ENCODE results near the gene RCAN1.

RCAN1 gene

GRCh38 chr21:34537838-34538237 is 77.1 kb downstream of the RCAN1 start:
- no peak overlapping the region for H3K4me3 ChIP-seq (ENCODE audit: low read length)
- no peaks in the 10 kb centered on the region for H3K9me3 ChIP-seq (ENCODE audit: control insufficient read depth, low read length)
- H3K36me3 ChIP-seq (ENCODE audit: control insufficient read depth, insufficient read depth, low read length), result no peaks in the 10 kb centered on the region
- H3K9ac ChIP-seq (ENCODE audit: low read length), result no peak overlapping the region
- H3K4me1 ChIP-seq (ENCODE audit: control insufficient read depth, insufficient read depth, low read length), result peaks cover 7% of the 10 kb centered on the region
- H3K27me3 ChIP-seq (ENCODE audit: control insufficient read depth, insufficient read depth, low read length), result no peaks in the 10 kb centered on the region

- H3K36me3 ChIP-seq (ENCODE audit: control insufficient read depth, insufficient read depth, low read length), result no peaks in the 10 kb centered on the region
- no peak overlapping the region for H3K9ac ChIP-seq (ENCODE audit: low read length)
- no peaks in the 10 kb centered on the region for H3K4me1 ChIP-seq (ENCODE audit: control insufficient read depth, insufficient read depth, low read length)
- H3K9me3 ChIP-seq (ENCODE audit: control insufficient read depth, low read length), result no peaks in the 10 kb centered on the region
- H3K27me3 ChIP-seq (ENCODE audit: control insufficient read depth, insufficient read depth, low read length), result no peaks in the 10 kb centered on the region
- H3K4me3 ChIP-seq (ENCODE audit: low read length), result no peak overlapping the region
Measured at GRCh38 chr21:34536820-34537219, 78.1 kb downstream of the RCAN1 start.

GRCh38 chr21:34536311-34536710 is 78.6 kb downstream of the RCAN1 start:
- Histone ChIP-seq H3K27me3 (ENCODE audit: control insufficient read depth, insufficient read depth, low read length) (no peaks in the 10 kb centered on the region), H3K9ac (ENCODE audit: low read length) (no peak overlapping the region), H3K9me3 (ENCODE audit: control insufficient read depth, low read length) (no peaks in the 10 kb centered on the region), H3K4me1 (ENCODE audit: control insufficient read depth, insufficient read depth, low read length) (no peaks in the 10 kb centered on the region), H3K4me3 (ENCODE audit: low read length) (no peak overlapping the region), H3K36me3 (ENCODE audit: control insufficient read depth, insufficient read depth, low read length) (no peaks in the 10 kb centered on the region)

GRCh38 chr21:34535886-34536285 is 79.0 kb downstream of the RCAN1 start:
- Histone ChIP-seq H3K36me3 (ENCODE audit: control insufficient read depth, insufficient read depth, low read length) (no peaks in the 10 kb centered on the region), H3K9ac (ENCODE audit: low read length) (no peak overlapping the region), H3K4me3 (ENCODE audit: low read length) (no peak overlapping the region), H3K27me3 (ENCODE audit: control insufficient read depth, insufficient read depth, low read length) (no peaks in the 10 kb centered on the region), H3K9me3 (ENCODE audit: control insufficient read depth, low read length) (no peaks in the 10 kb centered on the region), H3K4me1 (ENCODE audit: control insufficient read depth, insufficient read depth, low read length) (no peaks in the 10 kb centered on the region)

GRCh38 chr21:34534522-34534921 is 80.4 kb downstream of the RCAN1 start:
- H3K9ac ChIP-seq (ENCODE audit: low read length), result no peak overlapping the region
- no peaks in the 10 kb centered on the region for H3K9me3 ChIP-seq (ENCODE audit: control insufficient read depth, low read length)
- no peak overlapping the region for H3K4me3 ChIP-seq (ENCODE audit: low read length)
- no peaks in the 10 kb centered on the region for H3K4me1 ChIP-seq (ENCODE audit: control insufficient read depth, insufficient read depth, low read length)
- H3K36me3 ChIP-seq (ENCODE audit: control insufficient read depth, insufficient read depth, low read length), result no peaks in the 10 kb centered on the region
- no peaks in the 10 kb centered on the region for H3K27me3 ChIP-seq (ENCODE audit: control insufficient read depth, insufficient read depth, low read length)

GRCh38 chr21:34533938-34534337 is 81.0 kb downstream of the RCAN1 start:
- Histone ChIP-seq H3K4me3 (ENCODE audit: low read length) (no peak overlapping the region), H3K27me3 (ENCODE audit: control insufficient read depth, insufficient read depth, low read length) (no peaks in the 10 kb centered on the region), H3K36me3 (ENCODE audit: control insufficient read depth, insufficient read depth, low read length) (no peaks in the 10 kb centered on the region), H3K9me3 (ENCODE audit: control insufficient read depth, low read length) (no peaks in the 10 kb centered on the region), H3K9ac (ENCODE audit: low read length) (no peak overlapping the region), H3K4me1 (ENCODE audit: control insufficient read depth, insufficient read depth, low read length) (no peaks in the 10 kb centered on the region)

GRCh38 chr21:34531399-34531798 is 83.5 kb downstream of the RCAN1 start:
- Histone ChIP-seq H3K27me3 (ENCODE audit: control insufficient read depth, insufficient read depth, low read length) (no peaks in the 10 kb centered on the region), H3K4me1 (ENCODE audit: control insufficient read depth, insufficient read depth, low read length) (peaks cover 12% of the 10 kb centered on the region), H3K9ac (ENCODE audit: low read length) (no peak overlapping the region), H3K9me3 (ENCODE audit: control insufficient read depth, low read length) (no peaks in the 10 kb centered on the region), H3K36me3 (ENCODE audit: control insufficient read depth, insufficient read depth, low read length) (no peaks in the 10 kb centered on the region), H3K4me3 (ENCODE audit: low read length) (no peak overlapping the region)

- Histone ChIP-seq H3K4me1 (ENCODE audit: control insufficient read depth, insufficient read depth, low read length) (peaks cover 14% of the 10 kb centered on the region), H3K9ac (ENCODE audit: low read length) (no peak overlapping the region), H3K36me3 (ENCODE audit: control insufficient read depth, insufficient read depth, low read length) (no peaks in the 10 kb centered on the region), H3K27me3 (ENCODE audit: control insufficient read depth, insufficient read depth, low read length) (no peaks in the 10 kb centered on the region), H3K9me3 (ENCODE audit: control insufficient read depth, low read length) (no peaks in the 10 kb centered on the region), H3K4me3 (ENCODE audit: low read length) (no peak overlapping the region)
Measured at GRCh38 chr21:34530261-34530660, 84.7 kb downstream of the RCAN1 start.

GRCh38 chr21:34528131-34528561 is 86.8 kb downstream of the RCAN1 start:
- no peak overlapping the region for H3K9ac ChIP-seq (ENCODE audit: low read length)
- no peaks in the 10 kb centered on the region for H3K36me3 ChIP-seq (ENCODE audit: control insufficient read depth, insufficient read depth, low read length)
- no peak overlapping the region for H3K4me3 ChIP-seq (ENCODE audit: low read length)
- H3K27me3 ChIP-seq (ENCODE audit: control insufficient read depth, insufficient read depth, low read length), result no peaks in the 10 kb centered on the region
- no peaks in the 10 kb centered on the region for H3K9me3 ChIP-seq (ENCODE audit: control insufficient read depth, low read length)
- peaks cover 33% of the 10 kb centered on the region for H3K4me1 ChIP-seq (ENCODE audit: control insufficient read depth, insufficient read depth, low read length)

GRCh38 chr21:34526618-34527290 is 88.2 kb downstream of the RCAN1 start:
- peak overlapping the region; percentile 99 for H3K9ac ChIP-seq (ENCODE audit: low read length)
- H3K4me3 ChIP-seq (ENCODE audit: low read length), result peak overlapping the region; percentile 82
- H3K36me3 ChIP-seq (ENCODE audit: control insufficient read depth, insufficient read depth, low read length), result no peaks in the 10 kb centered on the region
- H3K9me3 ChIP-seq (ENCODE audit: control insufficient read depth, low read length), result no peaks in the 10 kb centered on the region
- H3K27me3 ChIP-seq (ENCODE audit: control insufficient read depth, insufficient read depth, low read length), result no peaks in the 10 kb centered on the region
- H3K4me1 ChIP-seq (ENCODE audit: control insufficient read depth, insufficient read depth, low read length), result peaks cover 47% of the 10 kb centered on the region

- Histone ChIP-seq H3K27me3 (ENCODE audit: control insufficient read depth, insufficient read depth, low read length) (no peaks in the 10 kb centered on the region), H3K4me3 (ENCODE audit: low read length) (peak overlapping the region; percentile 82), H3K36me3 (ENCODE audit: control insufficient read depth, insufficient read depth, low read length) (peaks cover 4% of the 10 kb centered on the region), H3K9ac (ENCODE audit: low read length) (peak overlapping the region; percentile 99), H3K4me1 (ENCODE audit: control insufficient read depth, insufficient read depth, low read length) (peaks cover 52% of the 10 kb centered on the region), H3K9me3 (ENCODE audit: control insufficient read depth, low read length) (no peaks in the 10 kb centered on the region)
Measured at GRCh38 chr21:34526241-34526617, 88.7 kb downstream of the RCAN1 start.

- Histone ChIP-seq H3K4me3 (ENCODE audit: low read length) (peak overlapping the region; percentile 4), H3K36me3 (ENCODE audit: control insufficient read depth, insufficient read depth, low read length) (peaks cover 9% of the 10 kb centered on the region), H3K27me3 (ENCODE audit: control insufficient read depth, insufficient read depth, low read length) (no peaks in the 10 kb centered on the region), H3K4me1 (ENCODE audit: control insufficient read depth, insufficient read depth, low read length) (peaks cover 60% of the 10 kb centered on the region), H3K9ac (ENCODE audit: low read length) (peak overlapping the region; percentile 99), H3K9me3 (ENCODE audit: control insufficient read depth, low read length) (no peaks in the 10 kb centered on the region)
Measured at GRCh38 chr21:34524646-34525601, 90.0 kb downstream of the RCAN1 start.
